ENCODE results near the gene SPOCK2. TPM values are rescaled to one million over a fixed set of nuclear protein-coding genes. Genes with fewer than 3 reads are reported as not detected.

The SPOCK2 gene
- total and polyA plus RNA-seq, 2 of the 13 experiments (the other 11 are each of a cell fraction or from before 2014, with no cell fraction given): 8.6 to 30.6 TPM

DNA sequence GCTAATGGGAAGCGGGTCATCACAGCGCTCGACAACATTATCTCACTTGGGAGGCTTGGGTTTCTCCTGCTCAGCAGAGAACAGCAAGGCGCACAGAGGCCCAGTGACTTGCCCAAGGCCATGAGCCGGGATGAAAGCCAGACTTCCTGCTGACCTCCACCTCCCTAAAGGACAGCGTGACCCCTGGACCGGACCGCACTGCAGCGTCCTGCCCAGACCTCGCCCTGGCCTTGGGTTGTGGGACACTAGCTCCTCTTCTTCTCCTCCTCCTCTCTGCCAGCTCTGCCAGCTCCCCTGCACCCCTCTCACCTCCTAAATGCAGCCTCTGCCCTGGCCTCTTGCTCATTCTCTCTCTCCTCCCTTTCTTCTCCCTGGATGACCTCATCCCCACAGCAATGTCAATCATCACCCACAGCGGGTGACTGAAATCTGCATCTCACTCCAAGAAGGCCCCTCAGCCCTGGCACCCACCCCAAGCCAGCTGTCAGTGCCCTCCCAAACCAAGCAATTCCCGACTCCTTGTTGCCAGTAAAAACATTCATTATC, 19.4 kb downstream of the SPOCK2 start (continued):
- no peak for TF ChIP-seq SOX6 (IDR thresholded peaks at IDR 0.05)
- TF ChIP-seq SOX6 (CRISPR knock-in tag; IDR thresholded peaks at IDR 0.05): peak; percentile 79
- no peak for TF ChIP-seq ZNF790 (CRISPR knock-in tag; IDR thresholded peaks at IDR 0.05; ENCODE audit: borderline replicate concordance)
- peak; percentile 84 for TF ChIP-seq NR2C2 (CRISPR knock-in tag; IDR thresholded peaks at IDR 0.05; ENCODE audit: borderline replicate concordance)
- peak; percentile 73 for TF ChIP-seq SP5 (CRISPR knock-in tag; IDR thresholded peaks at IDR 0.05; ENCODE audit: borderline replicate concordance, low read depth)
- TF ChIP-seq GATAD2A (CRISPR knock-in tag; IDR thresholded peaks at IDR 0.05): peak; percentile 85
- no peak for TF ChIP-seq ZSCAN12 (CRISPR knock-in tag; IDR thresholded peaks at IDR 0.05)
- peak; percentile 80 for TF ChIP-seq NCOA2 (CRISPR knock-in tag; IDR thresholded peaks at IDR 0.05)
- no peak for TF ChIP-seq NFIB (CRISPR knock-in tag; IDR thresholded peaks at IDR 0.05; ENCODE audit: borderline replicate concordance)
- TF ChIP-seq HOXA3 (CRISPR knock-in tag; IDR thresholded peaks at IDR 0.05): peak; percentile 57; the same call in 1 of the 2 replicates
- TF ChIP-seq, protein P1, sequence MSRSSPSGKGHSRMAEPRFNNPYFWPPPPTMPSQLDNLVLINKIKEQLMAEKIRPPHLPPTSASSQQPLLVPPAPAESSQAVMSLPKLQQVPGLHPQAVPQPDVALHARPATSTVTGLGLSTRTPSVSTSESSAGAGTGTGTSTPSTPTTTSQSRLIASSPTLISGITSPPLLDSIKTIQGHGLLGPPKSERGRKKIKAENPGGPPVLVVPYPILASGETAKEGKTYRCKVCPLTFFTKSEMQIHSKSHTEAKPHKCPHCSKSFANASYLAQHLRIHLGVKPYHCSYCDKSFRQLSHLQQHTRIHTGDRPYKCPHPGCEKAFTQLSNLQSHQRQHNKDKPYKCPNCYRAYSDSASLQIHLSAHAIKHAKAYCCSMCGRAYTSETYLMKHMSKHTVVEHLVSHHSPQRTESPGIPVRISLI (CRISPR knock-in tag; IDR thresholded peaks at IDR 0.05; ENCODE audit: borderline replicate concordance): peak; percentile 46; the same call in 1 of the 2 replicates
- no peak for TF ChIP-seq ZNF263 (CRISPR knock-in tag; IDR thresholded peaks at IDR 0.05)
- TF ChIP-seq KDM6A (CRISPR knock-in tag; IDR thresholded peaks at IDR 0.05; ENCODE audit: low read depth): peak; percentile 70; the same call in 1 of the 2 replicates
- 0 out of 4 replicates have a peak, but pooled peaks of 1 of the 2 experiments have one; percentile 43 for TF ChIP-seq KLF16 (CRISPR knock-in tag; IDR thresholded peaks at IDR 0.05)
- TF ChIP-seq ZNF24 (IDR thresholded peaks at IDR 0.05): no peak
- TF ChIP-seq PCBP1 (IDR thresholded peaks at IDR 0.05; ENCODE audit: borderline replicate concordance, low read depth, low read length): no peak
- TF ChIP-seq, protein P2, sequence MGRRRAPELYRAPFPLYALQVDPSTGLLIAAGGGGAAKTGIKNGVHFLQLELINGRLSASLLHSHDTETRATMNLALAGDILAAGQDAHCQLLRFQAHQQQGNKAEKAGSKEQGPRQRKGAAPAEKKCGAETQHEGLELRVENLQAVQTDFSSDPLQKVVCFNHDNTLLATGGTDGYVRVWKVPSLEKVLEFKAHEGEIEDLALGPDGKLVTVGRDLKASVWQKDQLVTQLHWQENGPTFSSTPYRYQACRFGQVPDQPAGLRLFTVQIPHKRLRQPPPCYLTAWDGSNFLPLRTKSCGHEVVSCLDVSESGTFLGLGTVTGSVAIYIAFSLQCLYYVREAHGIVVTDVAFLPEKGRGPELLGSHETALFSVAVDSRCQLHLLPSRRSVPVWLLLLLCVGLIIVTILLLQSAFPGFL (CRISPR knock-in tag; IDR thresholded peaks at IDR 0.05): no peak
- peak; percentile 23; the same call in 1 of the 2 replicates for TF ChIP-seq SIX4 (CRISPR knock-in tag; IDR thresholded peaks at IDR 0.05)
- peak; percentile 83 for TF ChIP-seq HNRNPL (IDR thresholded peaks at IDR 0.05; ENCODE audit: low read depth, low read length)
- peak; percentile 49; the same call in 1 of the 2 replicates for TF ChIP-seq ZNF12 (CRISPR knock-in tag; IDR thresholded peaks at IDR 0.05)
- peak; percentile 61; the same call in 1 of the 2 replicates for TF ChIP-seq ZNF318 (CRISPR knock-in tag; IDR thresholded peaks at IDR 0.05)
- TF ChIP-seq THAP11 (CRISPR knock-in tag; IDR thresholded peaks at IDR 0.05): peak; percentile 53; the same call in 1 of the 2 replicates

All from HepG2 (cell line).